Sigmoid colon (tissue), 7 donors: Measurements from ENCODE around the gene NKIRAS1. TPM values are rescaled to one million over a fixed set of nuclear protein-coding genes. Genes with fewer than 3 reads are reported as not detected.
A peak's percentile ranks its signal among the peaks of the same experiment; 100 is the strongest.

ENCODE experiments used
- DNase-seq: peaks from one replicate; pipeline ENCODE4 v3.0.0-alpha.2; 2019
- H3K27ac ChIP-seq, 4 donors: fragments of 200-600 bp; sonication (generic); one replicate each; pipeline ENCODE4 v1.5.1; 2016 to 2019; ENCODE audit warnings: mild to moderate bottlenecking in 1 of 4
- H3K27me3 ChIP-seq, 3 donors: fragments of 200-600 bp; sonication (generic); one replicate each; pipeline ENCODE4 v1.5.1; 2019; ENCODE audit warnings: mild to moderate bottlenecking in 1 of 3
- H3K36me3 ChIP-seq, 4 donors: fragments of 200-600 bp; sonication (generic); one replicate each; pipeline ENCODE4 v1.5.1; 2016 to 2019
- H3K4me1 ChIP-seq, 4 donors: fragments of 200-600 bp; sonication (generic); one replicate each; pipeline ENCODE4 v1.5.1; 2017 to 2019
- H3K4me3 ChIP-seq, 4 donors: fragments of 200-600 bp; sonication (generic); one replicate each; pipeline ENCODE4 v1.5.1; 2017 to 2019; ENCODE audit warnings: mild to moderate bottlenecking in 2 of 4, moderate library complexity in 1 of 4
- H3K9me3 ChIP-seq, 4 donors: fragments of 200-600 bp in 3 of 4; sonication (generic) in 3 of 4; one replicate each; pipeline versions ENCODE4 v1.5.1 to v1.6.1; 2013 to 2019
- EP300 ChIP-seq, 4 donors: sonication (generic); formaldehyde crosslinking; IDR thresholded peaks; one replicate each; pipeline ENCODE4 v1.6.1; 2017; ENCODE audit warnings: antibody characterized with exemption in 4 of 4
- POLR2A ChIP-seq, 2 donors: fragments of 450-650 bp; IDR thresholded peaks; one replicate each; pipeline ENCODE4 v1.6.1; 2016; ENCODE audit warnings: antibody characterized with exemption in 2 of 2, mild to moderate bottlenecking in 2 of 2, moderate library complexity in 2 of 2
- POLR2AphosphoS5 ChIP-seq, 4 donors: sonication (generic); formaldehyde crosslinking; IDR thresholded peaks; one replicate each; pipeline ENCODE4 v1.6.1; 2017; ENCODE audit warnings: antibody characterized with exemption in 4 of 4
- WGBS, 2 donors: extraction: QIAGEN DNeasy Blood & Tissue Kit; methylation state at CpG; one replicate each; pipeline ENCODE4 v1.1.7; 2013; 5-methylcytosine and 5-hydroxymethylcytosine counted together
- intact Hi-C: fragments of 100-400 bp; cut with DNase I; formaldehyde crosslinking; loops from one replicate; pipeline ENCODE4 v1.15.1; 2023
- polyA plus RNA-seq, 3 donors: library from polyadenylated mRNA; stranded (reverse); fragments of 200-250 nt; gene quantifications; one replicate each; pipeline ENCODE4 v1.2.3, GENCODE V29; 2013
- total RNA-seq, 4 donors: library from RNA; depleted of rRNA; stranded (reverse); fragments of >200 nt; gene quantifications; one replicate each; pipeline ENCODE4 v1.1.0, GENCODE V29; 2016
- TF ChIP-seq, protein P1 (sequence below), 4 experiments: fragments of 450-650 bp in 3 of 4; fragments of 200-600 bp in 1 of 4; IDR thresholded peaks; one replicate each; pipeline ENCODE4 v1.5.1; 2016 to 2019; ENCODE audit warnings: antibody characterized with exemption in 4 of 4, mild to moderate bottlenecking in 3 of 4, moderate library complexity in 2 of 4
- donor health status: healthy with polysubstance abuse.
- donor health status: Bipolar disorder and iron deficiency.
- donor health status: healthy.

The NKIRAS1 gene
- total and polyA plus RNA-seq, 7 donors = 4.2 to 29.3 (median 21.6) TPM

DNA sequence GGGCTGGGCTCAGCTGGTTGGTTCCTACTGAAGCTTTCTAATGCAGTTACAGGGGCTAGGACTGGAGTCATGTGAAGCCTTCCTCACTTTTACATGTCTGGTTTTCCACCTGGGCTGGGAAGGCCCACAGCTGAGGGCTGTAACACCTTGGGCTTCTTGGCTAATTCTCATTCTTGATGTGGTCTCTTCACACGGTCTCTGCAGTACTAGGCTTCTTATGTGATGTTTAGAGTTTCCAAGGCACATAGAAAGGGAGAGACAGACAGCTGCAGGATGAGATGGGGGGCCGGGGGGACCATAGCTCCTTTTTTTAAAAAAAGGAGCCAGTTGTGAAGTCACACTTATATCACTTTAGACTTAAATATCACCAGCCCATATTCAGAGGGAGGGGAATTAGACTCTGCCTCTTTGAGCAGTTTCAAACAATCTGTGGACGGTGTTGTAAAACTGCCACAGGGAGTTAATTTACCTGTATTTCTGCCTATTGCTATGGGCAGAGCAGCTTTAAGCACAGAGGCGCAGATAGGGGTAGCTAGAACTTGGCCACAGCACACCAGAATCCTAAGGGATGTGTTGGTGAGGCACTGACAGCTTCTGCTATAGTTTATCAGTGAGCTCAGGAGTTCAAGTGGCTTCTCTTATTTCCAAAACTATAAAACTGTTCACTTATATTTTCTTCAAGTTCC lies 46.7 kb downstream of the NKIRAS1 start:
- intact Hi-C loops = loop anchor here (5.0 kb wide), 1 partner anchor 63 kb away; the partner anchor contains the start of gene UBE2E1
- H3K27me3 ChIP-seq = no peaks in the 10 kb centered on the region
- peaks cover 0 to 41% (median 36%) of the 10 kb centered on the region in 4 donors for H3K4me1 ChIP-seq
- TF ChIP-seq EP300 (IDR thresholded peaks at IDR 0.05) = no peak
- TF ChIP-seq, protein P1, sequence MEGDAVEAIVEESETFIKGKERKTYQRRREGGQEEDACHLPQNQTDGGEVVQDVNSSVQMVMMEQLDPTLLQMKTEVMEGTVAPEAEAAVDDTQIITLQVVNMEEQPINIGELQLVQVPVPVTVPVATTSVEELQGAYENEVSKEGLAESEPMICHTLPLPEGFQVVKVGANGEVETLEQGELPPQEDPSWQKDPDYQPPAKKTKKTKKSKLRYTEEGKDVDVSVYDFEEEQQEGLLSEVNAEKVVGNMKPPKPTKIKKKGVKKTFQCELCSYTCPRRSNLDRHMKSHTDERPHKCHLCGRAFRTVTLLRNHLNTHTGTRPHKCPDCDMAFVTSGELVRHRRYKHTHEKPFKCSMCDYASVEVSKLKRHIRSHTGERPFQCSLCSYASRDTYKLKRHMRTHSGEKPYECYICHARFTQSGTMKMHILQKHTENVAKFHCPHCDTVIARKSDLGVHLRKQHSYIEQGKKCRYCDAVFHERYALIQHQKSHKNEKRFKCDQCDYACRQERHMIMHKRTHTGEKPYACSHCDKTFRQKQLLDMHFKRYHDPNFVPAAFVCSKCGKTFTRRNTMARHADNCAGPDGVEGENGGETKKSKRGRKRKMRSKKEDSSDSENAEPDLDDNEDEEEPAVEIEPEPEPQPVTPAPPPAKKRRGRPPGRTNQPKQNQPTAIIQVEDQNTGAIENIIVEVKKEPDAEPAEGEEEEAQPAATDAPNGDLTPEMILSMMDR (IDR thresholded peaks at IDR 0.05) = no peak
- H3K27ac ChIP-seq = no peak overlapping the region
- no peaks in the 10 kb centered on the region for H3K9me3 ChIP-seq
- H3K36me3 ChIP-seq = no peaks in the 10 kb centered on the region
- H3K4me3 ChIP-seq = no peak overlapping the region
- DNase-seq = no peak
- 87 to 93% methylated on average over 4 of the region's 4 CpGs for WGBS, 2 donors

DNA sequence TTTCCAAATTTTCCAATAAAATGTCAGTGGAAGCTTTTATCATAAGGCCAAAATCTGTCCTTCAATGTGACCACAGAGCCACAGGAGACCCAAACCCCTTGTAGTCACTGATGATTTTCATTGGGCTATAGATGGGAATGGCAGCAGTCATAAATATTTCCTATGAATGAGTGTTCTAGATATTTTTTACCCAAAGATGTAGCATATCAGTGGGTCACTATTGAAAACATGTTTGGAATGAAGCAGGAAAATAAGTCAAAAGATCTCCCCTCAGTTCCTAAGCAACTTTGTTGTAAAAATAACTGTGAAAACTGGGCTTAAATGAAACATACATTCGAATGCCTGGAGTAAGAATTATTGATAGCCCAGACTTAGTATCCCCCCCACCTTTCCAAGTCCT lies 49.0 kb downstream of the NKIRAS1 start:
- intact Hi-C loops = loop anchor here (5.0 kb wide), 1 partner anchor 61 kb away; the partner anchor contains the start of gene UBE2E1
- H3K4me3 ChIP-seq = no peak overlapping the region

DNA sequence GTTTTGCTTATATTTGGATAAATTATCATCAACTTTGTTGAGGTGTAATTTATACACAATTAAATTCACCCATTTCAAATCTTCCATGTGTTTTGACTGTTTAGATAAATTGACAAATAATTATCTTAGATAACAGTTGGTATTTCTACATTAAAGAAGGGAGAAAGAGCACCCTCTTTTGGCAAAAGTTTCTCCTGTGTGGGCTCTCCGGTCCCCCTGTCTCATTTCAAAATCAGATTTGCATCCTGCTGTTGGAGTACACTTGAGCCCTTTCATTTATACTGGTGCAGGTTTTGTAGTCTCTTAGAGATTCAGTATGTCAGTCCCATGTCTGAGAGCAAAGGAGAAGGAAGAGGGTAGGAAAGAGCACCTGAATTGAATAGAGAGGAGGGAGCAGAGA lies 49.4 kb downstream of the NKIRAS1 start:
- Histone ChIP-seq H3K36me3 (no peaks in the 10 kb centered on the region), H3K27ac (no peak overlapping the region), H3K4me1 (peaks cover 0 to 38% (median 28%) of the 10 kb centered on the region in 4 donors), H3K9me3 (no peaks in the 10 kb centered on the region), H3K27me3 (no peaks in the 10 kb centered on the region), H3K4me3 (no peak overlapping the region)
- TF ChIP-seq, protein P1 (IDR thresholded peaks at IDR 0.05) = no peak
- TF ChIP-seq POLR2AphosphoS5 (IDR thresholded peaks at IDR 0.05) (no peak), POLR2A (IDR thresholded peaks at IDR 0.05) (no peak), EP300 (IDR thresholded peaks at IDR 0.05) (no peak)
- intact Hi-C loops = loop anchor here (5.0 kb wide), 1 partner anchor 60 kb away; the partner anchor contains the start of gene UBE2E1
- WGBS, 2 donors = 71 to 80% methylated on average over 1 of the region's 1 CpG
- no peak for DNase-seq

More for the DNA sequence above, 49.0 kb downstream of the NKIRAS1 start:
- Histone ChIP-seq H3K36me3 (no peaks in the 10 kb centered on the region), H3K27ac (no peak overlapping the region), H3K9me3 (no peaks in the 10 kb centered on the region), H3K27me3 (no peaks in the 10 kb centered on the region), H3K4me1 (peaks cover 0 to 38% (median 28%) of the 10 kb centered on the region in 4 donors)
- TF ChIP-seq POLR2A (IDR thresholded peaks at IDR 0.05) = no peak
- TF ChIP-seq, protein P1 (IDR thresholded peaks at IDR 0.05) = no peak
- TF ChIP-seq EP300 (IDR thresholded peaks at IDR 0.05) = no peak
- no peak for TF ChIP-seq POLR2AphosphoS5 (IDR thresholded peaks at IDR 0.05)
- DNase-seq = no peak
- 89 to 97% methylated on average over 1 of the region's 1 CpG for WGBS, 2 donors

DNA sequence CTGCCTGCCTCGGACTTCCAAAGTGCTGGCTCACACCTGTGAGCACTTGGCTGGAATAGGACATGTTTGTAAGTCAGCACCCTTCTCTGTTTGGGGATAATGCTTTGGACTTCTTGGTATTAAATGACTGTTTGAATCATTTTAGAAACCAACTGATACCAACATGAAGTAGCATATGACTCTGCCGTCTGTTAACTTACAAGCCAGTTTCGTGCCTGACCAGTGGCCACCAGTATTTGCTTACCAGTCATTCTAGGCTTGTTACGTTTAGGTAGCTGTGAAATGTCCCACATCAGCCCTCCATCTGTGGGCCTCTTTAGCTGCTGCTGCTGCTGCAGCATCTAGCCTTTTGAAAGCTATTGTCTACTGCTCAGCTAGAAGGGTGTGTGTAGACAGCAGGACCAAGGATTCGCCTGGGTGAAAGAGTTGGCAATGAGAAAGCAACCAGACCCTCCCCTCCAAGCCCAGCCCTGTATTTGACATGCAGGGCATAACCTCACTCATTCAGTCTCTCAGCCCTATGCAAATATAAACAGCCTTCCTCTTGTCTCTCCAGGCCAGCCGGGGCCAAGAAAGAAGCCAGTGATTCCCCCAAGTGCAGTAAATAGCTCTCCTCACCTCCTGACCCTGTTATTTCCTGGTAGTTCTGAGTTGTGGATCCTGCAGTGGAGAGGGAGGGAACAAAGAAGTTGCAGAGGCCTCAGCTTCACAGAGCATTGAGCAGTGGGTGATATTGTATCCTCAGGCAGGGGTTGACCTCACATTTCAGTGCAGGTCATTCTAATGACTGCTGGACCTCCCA lies 51.0 kb downstream of the NKIRAS1 start:
- intact Hi-C loops = loop anchor here (5.0 kb wide), 1 partner anchor 58 kb away; the partner anchor contains the start of gene UBE2E1
- WGBS, 2 donors = 53 to 66% methylated on average over 6 of the region's 6 CpGs
- Histone ChIP-seq H3K9me3 (no peaks in the 10 kb centered on the region), H3K4me3 (no peak overlapping the region), H3K36me3 (no peaks in the 10 kb centered on the region), H3K27ac (peak overlapping the region in 2 of 4 donors; percentile 2 to 24), H3K4me1 (peaks cover 0 to 38% (median 30%) of the 10 kb centered on the region in 4 donors), H3K27me3 (no peaks in the 10 kb centered on the region)
- DNase-seq = no peak
- TF ChIP-seq POLR2A (IDR thresholded peaks at IDR 0.05) (no peak), EP300 (IDR thresholded peaks at IDR 0.05) (no peak), POLR2AphosphoS5 (IDR thresholded peaks at IDR 0.05) (no peak)
- TF ChIP-seq, protein P1 (IDR thresholded peaks at IDR 0.05) = no peak
